ENCODE results near the gene SLC9A3. TPM values are rescaled to one million over a fixed set of nuclear protein-coding genes. Genes with fewer than 3 reads are reported as not detected.

SLC9A3 gene
- total and polyA plus RNA-seq, 5 experiments from 2014 or later = 0.98 to 3.3 (median 2.4) TPM

DNA sequence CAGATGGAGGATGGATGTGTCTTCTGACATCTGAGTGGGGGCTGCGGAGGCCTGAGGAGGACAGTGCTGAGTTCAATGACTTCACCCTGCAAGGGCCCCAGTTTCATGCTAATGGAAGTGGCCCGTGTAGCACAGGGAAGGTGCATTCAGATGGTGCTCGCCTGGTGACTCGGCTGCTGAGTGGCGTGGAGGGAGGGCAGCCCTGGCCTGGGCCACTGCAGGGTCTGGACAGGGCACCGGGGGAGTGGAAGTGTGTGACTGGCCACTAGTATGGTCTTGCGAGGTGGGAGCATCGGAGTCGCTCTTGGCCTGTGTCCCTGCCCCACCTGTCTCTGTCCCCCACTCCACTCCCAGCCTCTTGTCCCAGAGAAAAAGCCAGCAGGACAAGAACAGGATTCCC is 1.7 kb upstream of the SLC9A3 start:
- Mint-ChIP-seq H3K27me3 (peaks cover 26 to 77% (median 56%) of the 10 kb centered on the region in 5 donors), H3K36me3 (peaks cover 0 to 3% (median 0%) of the 10 kb centered on the region in 3 donors), H3K4me3 (peak overlapping the region in 4 of 10 donors; percentile 7 to 77 (median 55)), H3K9me3 (no peaks in the 10 kb centered on the region), H3K4me1 (peaks cover 16 to 50% (median 41%) of the 10 kb centered on the region in 4 donors), H3K27ac (peak overlapping the region in 1 of 10 donors; percentile 7)
- POLR2A ChIA-PET = no interaction called here
- ATAC-seq (no peak), DNase-seq (no peak)

DNA sequence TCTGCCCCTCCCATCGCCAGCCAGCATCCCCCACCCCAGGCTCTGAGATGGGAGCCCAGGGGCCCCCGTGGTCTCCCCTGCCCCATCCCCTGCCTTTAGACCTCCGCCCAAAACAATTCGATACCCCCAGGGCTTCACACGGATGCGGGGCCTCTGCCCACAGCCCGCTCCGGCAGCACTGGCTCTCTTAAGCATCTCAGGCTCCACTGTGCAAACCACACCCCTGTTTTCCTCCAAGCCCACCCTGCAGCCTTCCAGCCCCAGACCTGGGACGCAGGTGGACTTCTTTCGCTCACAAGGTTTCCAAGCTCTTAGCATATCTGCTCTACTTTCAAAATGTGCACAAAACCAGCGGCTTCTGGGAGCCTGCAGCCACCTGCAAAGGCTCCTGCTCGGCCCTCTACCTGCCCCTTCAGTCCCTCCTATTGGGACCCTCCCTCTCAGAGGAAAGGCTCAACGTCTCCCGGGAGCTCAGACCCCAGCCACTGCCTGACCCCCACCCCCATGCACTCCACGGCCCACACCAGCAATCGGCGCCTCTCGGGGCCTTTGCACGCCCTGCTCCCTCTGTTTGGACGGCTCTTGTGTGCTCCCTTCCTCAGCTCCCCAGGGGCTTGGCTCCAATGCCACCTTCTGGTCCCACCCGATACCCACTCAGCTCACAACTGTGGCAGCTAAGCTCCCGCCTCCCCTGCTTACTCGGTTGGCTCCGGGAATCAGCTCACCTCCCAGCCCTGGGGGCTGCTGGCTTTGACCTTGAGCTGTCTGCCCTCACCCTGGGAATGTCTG is 918 bp upstream of the SLC9A3 start:
- POLR2A ChIA-PET = no interaction called here
- Mint-ChIP-seq H3K27ac (peak overlapping the region in 1 of 10 donors; percentile 73), H3K9me3 (no peaks in the 10 kb centered on the region), H3K4me3 (peak overlapping the region in 9 of 10 donors; percentile 7 to 86 (median 65)), H3K4me1 (peaks cover 16 to 45% (median 41%) of the 10 kb centered on the region in 4 donors), H3K36me3 (peaks cover 0 to 3% (median 0%) of the 10 kb centered on the region in 3 donors), H3K27me3 (peaks cover 26 to 77% (median 53%) of the 10 kb centered on the region in 5 donors)
- DNase-seq (no peak), ATAC-seq (no peak)

DNA sequence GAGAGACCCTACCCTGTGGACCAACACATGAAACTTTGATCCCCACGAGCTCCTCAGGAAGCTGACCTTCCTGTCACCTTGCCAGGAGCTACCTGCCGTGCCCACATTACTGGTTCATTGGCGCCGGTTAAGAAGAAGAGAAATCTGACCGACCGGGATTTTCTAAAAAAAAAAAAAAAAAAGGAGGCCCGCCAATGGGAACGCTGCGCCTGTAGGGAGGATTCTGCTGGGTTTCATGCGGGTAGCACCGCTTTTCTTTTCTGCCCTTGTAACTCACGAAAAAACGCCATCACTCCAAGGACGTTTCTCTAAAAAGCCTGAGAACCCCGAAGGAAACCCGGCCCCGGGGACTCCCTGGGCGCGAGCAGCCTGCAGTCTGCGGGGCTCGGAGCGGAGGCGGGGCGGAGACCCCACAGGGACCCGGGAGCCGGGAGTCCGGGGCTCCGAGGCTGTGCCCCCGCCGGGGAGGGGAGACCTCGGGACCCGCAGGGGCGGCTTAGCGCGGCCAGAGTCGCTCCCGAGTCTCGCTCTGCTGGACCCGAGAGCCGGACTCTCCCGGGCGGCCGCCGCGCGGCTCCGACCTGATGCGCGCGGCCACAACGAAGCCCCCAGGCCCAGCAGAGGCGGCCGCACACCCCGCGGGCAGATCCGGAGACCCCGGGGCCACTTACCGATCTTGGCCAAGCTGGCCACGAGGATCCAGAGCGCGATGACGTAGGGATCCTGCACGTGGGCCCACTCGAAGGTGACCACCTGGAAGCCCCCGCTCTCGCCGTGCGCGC is 617 bp downstream of the SLC9A3 start:
- no peak for ATAC-seq
- Mint-ChIP-seq H3K27me3 (peaks cover 15 to 74% (median 48%) of the 10 kb centered on the region in 5 donors), H3K4me3 (peak overlapping the region; percentile 19 to 66 (median 40)), H3K27ac (no peak overlapping the region), H3K36me3 (peaks cover 0 to 3% (median 0%) of the 10 kb centered on the region in 3 donors), H3K9me3 (no peaks in the 10 kb centered on the region), H3K4me1 (peaks cover 13 to 31% (median 28%) of the 10 kb centered on the region in 4 donors)
- POLR2A ChIA-PET = no interaction called here
- no peak for DNase-seq

DNA sequence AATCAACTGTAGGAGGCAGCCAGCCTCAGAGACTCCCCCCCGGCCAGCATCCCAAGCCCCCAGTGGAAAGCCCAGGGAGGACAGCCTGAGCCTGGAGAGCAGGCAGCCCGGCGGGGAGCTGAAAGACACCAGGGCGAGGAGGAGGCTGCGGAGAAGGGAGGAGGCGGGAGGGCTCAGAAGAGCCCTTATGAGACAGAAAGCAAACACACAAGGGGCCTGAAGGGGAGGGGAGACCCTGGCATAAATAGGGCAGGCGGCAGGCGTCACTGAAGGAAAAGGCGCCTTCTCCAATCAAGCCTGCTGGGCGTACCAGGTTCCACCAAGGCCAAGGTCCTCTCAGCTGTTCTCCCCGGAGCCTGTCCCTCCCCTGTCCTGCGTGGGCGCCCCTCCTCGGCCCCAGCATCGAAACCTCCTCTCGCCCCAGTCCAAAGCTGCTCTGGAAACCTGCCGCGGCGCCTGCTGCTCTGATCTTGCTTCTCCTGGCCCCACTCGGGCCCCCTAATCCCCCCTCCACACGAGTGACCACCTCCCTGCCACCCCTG is 1.3 kb downstream of the SLC9A3 start:
- Mint-ChIP-seq H3K4me3 (peak overlapping the region; percentile 19 to 66 (median 40)), H3K4me1 (peaks cover 13 to 31% (median 28%) of the 10 kb centered on the region in 4 donors), H3K36me3 (peaks cover 0 to 3% (median 0%) of the 10 kb centered on the region in 3 donors), H3K9me3 (no peaks in the 10 kb centered on the region), H3K27me3 (peaks cover 15 to 77% (median 48%) of the 10 kb centered on the region in 5 donors), H3K27ac (no peak overlapping the region)
- DNase-seq = no peak
- ATAC-seq = no peak
- POLR2A ChIA-PET = no interaction called here

DNA sequence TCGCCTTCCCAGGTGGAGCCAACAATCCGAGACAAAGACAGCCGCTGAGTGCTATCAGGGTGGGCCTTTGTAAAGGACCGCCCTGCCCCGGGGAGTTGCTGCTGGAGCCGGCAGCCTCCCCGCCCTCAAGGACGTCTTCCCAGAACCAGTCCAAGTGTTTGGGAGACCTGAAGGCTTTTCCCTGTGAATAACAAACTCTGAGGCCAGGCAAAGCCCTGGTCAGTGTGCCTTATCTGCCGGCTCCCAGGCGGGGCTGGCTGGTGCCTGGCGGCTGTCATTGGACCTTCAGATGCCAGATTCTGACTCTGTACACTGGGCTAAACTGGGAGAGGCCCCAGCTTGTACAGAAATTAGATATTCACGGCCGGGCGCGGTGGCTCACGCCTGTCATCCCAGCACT is 2.1 kb downstream of the SLC9A3 start:
- H3K27me3 Mint-ChIP-seq = peaks cover 20 to 77% (median 51%) of the 10 kb centered on the region in 5 donors

DNA sequence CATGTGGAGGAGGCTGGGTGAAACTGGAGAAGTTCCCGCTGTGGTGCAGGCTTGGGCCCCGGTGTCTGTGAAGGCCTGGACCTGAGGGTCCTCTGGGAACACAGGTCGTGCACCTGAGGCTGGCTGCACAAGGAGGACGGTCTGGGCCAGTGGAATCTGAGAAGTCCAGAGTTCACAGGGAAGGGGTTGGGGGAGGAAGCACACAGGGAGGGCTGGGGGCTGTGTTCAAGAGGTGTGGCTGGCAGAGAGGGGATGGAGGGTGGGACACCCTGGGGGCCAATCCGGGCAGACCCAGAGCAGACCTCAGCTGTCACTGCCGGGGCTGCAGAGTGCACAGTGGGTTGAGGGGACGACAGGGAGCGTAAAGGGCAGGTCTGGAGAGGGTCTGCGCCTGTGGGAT is 2.6 kb downstream of the SLC9A3 start:
- POLR2A ChIA-PET = no interaction called here
- peaks cover 0 to 3% (median 0%) of the 10 kb centered on the region in 3 donors for H3K36me3 Mint-ChIP-seq
- H3K4me3 Mint-ChIP-seq = no peak overlapping the region
- ATAC-seq (no peak), DNase-seq (no peak)
- H3K27me3 Mint-ChIP-seq = peaks cover 23 to 76% (median 54%) of the 10 kb centered on the region in 5 donors
- peaks cover 11 to 19% (median 17%) of the 10 kb centered on the region in 4 donors for H3K4me1 Mint-ChIP-seq
- peak overlapping the region in 1 of 10 donors; percentile 24 for H3K27ac Mint-ChIP-seq
- H3K9me3 Mint-ChIP-seq = peaks cover 0 to 6% (median 0%) of the 10 kb centered on the region in 9 donors

More for the DNA sequence above, 2.1 kb downstream of the SLC9A3 start:
- ATAC-seq (no peak), DNase-seq (no peak)
- peaks cover 0 to 3% (median 0%) of the 10 kb centered on the region in 3 donors for H3K36me3 Mint-ChIP-seq
- POLR2A ChIA-PET = no interaction called here
- no peak overlapping the region for H3K27ac Mint-ChIP-seq
- no peak overlapping the region for H3K4me3 Mint-ChIP-seq
- H3K4me1 Mint-ChIP-seq = peaks cover 12 to 24% (median 21%) of the 10 kb centered on the region in 4 donors
- H3K9me3 Mint-ChIP-seq = peaks cover 0 to 6% (median 0%) of the 10 kb centered on the region in 9 donors

DNA sequence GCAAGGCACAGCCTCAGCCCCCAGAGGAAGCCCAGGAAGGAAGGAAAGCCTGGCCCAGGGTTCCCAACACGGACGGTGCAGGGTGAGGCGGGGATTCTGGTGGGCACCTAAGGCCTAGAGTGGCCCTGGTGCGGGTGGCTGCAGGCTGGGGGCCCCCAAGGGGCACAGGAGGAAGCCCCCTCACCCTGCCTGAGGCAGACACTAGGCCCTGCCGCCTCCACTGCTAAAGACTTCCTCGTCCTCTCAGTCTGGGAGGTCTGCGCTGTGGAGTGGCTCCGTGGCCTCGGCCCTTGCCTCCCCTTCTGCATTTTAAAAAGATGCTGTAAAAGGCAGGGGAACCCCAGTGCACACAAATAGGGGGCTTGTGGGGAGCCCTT is 3.4 kb downstream of the SLC9A3 start:
- H3K27me3 Mint-ChIP-seq = peaks cover 23 to 75% (median 54%) of the 10 kb centered on the region in 5 donors
- H3K36me3 Mint-ChIP-seq = peaks cover 0 to 3% (median 0%) of the 10 kb centered on the region in 3 donors

DNA sequence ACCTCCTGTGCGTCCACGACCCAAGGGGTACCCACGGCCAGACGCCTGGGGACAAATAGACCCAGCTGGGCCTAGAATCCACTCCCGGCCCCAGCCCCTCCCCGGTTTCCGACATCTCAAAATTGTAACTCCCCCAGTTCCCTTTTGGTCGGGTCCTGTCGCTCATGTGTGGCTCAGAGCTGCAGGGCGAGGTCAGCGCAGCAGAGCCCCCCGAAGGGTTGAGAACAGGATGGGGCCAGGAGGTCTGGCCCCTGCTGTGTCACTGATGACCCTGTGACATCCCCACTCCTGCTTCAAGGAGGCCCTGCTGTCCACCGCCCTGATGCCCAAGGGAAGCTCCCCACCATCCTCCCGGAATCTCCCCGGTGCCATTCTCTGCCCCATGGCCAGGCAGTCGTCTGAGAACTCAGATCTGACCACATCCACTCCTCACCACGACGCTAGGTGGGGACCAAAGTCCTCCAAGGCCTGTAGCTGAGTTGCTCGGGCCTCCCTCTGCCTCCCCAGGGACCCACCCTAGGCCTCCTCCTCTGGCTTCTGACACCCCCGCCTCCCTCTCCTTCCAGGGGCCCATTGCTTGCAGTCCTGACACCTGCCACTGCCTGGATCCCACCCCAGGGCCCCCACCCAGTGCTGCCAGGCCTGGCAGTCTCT is 3.9 kb downstream of the SLC9A3 start:
- Mint-ChIP-seq H3K9me3 (peaks cover 0 to 6% (median 0%) of the 10 kb centered on the region in 9 donors), H3K36me3 (peaks cover 0 to 3% (median 0%) of the 10 kb centered on the region in 3 donors), H3K27me3 (peaks cover 22 to 72% (median 51%) of the 10 kb centered on the region in 5 donors), H3K27ac (no peak overlapping the region), H3K4me1 (peaks cover 7 to 15% (median 11%) of the 10 kb centered on the region in 4 donors), H3K4me3 (no peak overlapping the region)
- ATAC-seq (no peak), DNase-seq (no peak)
- POLR2A ChIA-PET = no interaction called here

More for the DNA sequence above, 3.4 kb downstream of the SLC9A3 start:
- Mint-ChIP-seq H3K4me1 (peaks cover 11 to 18% (median 15%) of the 10 kb centered on the region in 4 donors), H3K27ac (no peak overlapping the region), H3K4me3 (no peak overlapping the region), H3K9me3 (peaks cover 0 to 6% (median 0%) of the 10 kb centered on the region in 9 donors)
- DNase-seq = no peak
- ATAC-seq = no peak
- POLR2A ChIA-PET = no interaction called here

DNA sequence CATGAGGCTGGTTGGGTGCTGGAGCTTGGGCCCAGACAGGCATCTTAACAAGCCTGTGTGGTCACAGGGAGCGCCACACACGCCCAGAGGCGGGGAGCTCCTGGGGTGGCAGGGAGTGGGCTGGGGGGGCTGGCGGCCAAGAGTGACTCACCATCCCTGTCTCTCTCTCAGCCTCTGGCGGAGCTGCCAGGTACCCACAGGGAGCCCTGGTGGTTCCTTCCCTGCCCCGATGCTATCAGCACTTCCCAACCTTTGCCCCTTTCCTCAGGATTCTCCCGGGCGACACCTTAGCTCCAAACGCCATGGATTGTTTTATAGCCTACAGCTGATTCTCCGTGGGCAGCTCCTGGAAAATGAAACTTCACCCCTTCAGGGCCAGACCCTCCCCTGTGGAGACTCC is 5.5 kb downstream of the SLC9A3 start:
- H3K4me3 Mint-ChIP-seq = no peak overlapping the region
- no peak for DNase-seq
- no peak overlapping the region for H3K27ac Mint-ChIP-seq
- POLR2A ChIA-PET = no interaction called here
- peaks cover 2 to 8% (median 6%) of the 10 kb centered on the region in 4 donors for H3K4me1 Mint-ChIP-seq
- H3K36me3 Mint-ChIP-seq = no peaks in the 10 kb centered on the region
- H3K9me3 Mint-ChIP-seq = peaks cover 0 to 6% (median 0%) of the 10 kb centered on the region in 9 donors
- H3K27me3 Mint-ChIP-seq = peaks cover 17 to 72% (median 46%) of the 10 kb centered on the region in 5 donors
- no peak for ATAC-seq

DNA sequence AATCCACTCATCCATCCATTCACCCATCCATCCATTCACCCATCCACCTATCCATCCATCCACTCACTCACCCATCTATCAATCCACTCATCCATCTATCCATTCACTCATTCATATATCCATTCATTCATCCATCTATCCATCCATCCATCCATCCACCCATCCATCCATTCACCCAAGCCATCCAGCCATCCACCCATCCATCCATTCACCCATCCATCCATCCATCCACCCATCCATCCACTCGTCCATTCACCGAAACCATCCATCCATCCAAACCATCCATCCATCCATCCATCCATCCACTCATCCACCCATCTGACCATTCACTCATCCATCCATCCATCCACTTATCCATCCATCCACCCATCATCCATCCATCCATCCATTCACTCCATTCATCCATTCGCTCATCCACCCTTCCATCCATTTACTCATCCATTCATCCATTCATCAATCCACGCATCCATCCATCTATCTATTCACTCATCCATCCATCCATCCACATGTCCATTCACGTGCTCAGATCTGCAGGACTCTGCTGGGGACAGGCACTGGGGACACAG is 6.6 kb downstream of the SLC9A3 start:
- no peaks in the 10 kb centered on the region for H3K4me1 Mint-ChIP-seq
- peak overlapping the region in 2 of 10 donors; percentile 53 to 83 for H3K27ac Mint-ChIP-seq
- H3K36me3 Mint-ChIP-seq = no peaks in the 10 kb centered on the region
- H3K9me3 Mint-ChIP-seq = peaks cover 0 to 6% (median 0%) of the 10 kb centered on the region in 9 donors
- no peak for DNase-seq
- POLR2A ChIA-PET = no interaction called here
- no peak overlapping the region for H3K4me3 Mint-ChIP-seq
- ATAC-seq = no peak
- peaks cover 14 to 63% (median 39%) of the 10 kb centered on the region in 5 donors for H3K27me3 Mint-ChIP-seq

DNA sequence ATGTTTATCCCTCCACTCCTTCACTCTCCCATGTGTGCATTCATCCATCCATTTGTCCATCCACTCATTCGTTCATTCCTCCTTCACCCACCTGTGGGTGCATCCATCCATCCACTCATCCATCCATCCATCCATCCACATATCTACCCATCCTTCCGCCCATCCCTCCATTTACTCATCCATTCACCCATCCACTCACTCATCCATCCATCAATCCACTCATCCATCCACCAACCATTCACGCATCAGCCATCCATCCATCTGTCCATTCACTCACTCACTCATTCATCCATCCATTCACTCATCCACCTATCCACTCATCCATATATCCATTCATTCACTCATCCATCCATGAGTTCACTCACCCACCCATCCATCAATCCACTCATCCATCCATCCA is 7.3 kb downstream of the SLC9A3 start:
- Mint-ChIP-seq H3K27ac (no peak overlapping the region), H3K4me1 (no peaks in the 10 kb centered on the region), H3K4me3 (no peak overlapping the region), H3K36me3 (no peaks in the 10 kb centered on the region), H3K9me3 (peaks cover 0 to 6% (median 0%) of the 10 kb centered on the region in 9 donors), H3K27me3 (peaks cover 12 to 60% (median 39%) of the 10 kb centered on the region in 5 donors)
- no peak for ATAC-seq
- POLR2A ChIA-PET = no interaction called here
- no peak for DNase-seq

Data from naive thymus-derived CD8-positive, alpha-beta T cell (primary cell).